ENCODE measurements around the gene GPRC5B.

Gene GPRC5B

GRCh38 chr16:19892902-19893301 lies 8.3 kb upstream of the GPRC5B start:
- H3K4me1 ChIP-seq (ENCODE audit: control insufficient read depth in 1 of 2, insufficient read depth in 2 of 2, low read length in 2 of 2), result no peaks in the 10 kb centered on the region
- H3K9me3 ChIP-seq (ENCODE audit: control insufficient read depth in 1 of 2, low read length in 2 of 2), result no peaks in the 10 kb centered on the region
- H3K36me3 ChIP-seq (ENCODE audit: control insufficient read depth in 1 of 2, insufficient read depth in 2 of 2, low read length in 2 of 2), result no peaks in the 10 kb centered on the region
- H3K27me3 ChIP-seq (ENCODE audit: low read depth, low read length), result no peaks in the 10 kb centered on the region
- H3K27ac ChIP-seq (ENCODE audit: low read length), result no peak overlapping the region
- no peak overlapping the region for H3K4me3 ChIP-seq (ENCODE audit: low read depth in 1 of 2, low read length in 2 of 2)

GRCh38 chr16:19890901-19891300 lies 6.3 kb upstream of the GPRC5B start:
- no peak overlapping the region for H3K27ac ChIP-seq (ENCODE audit: low read length)
- peaks cover 0 to 4% of the 10 kb centered on the region in 2 donors for H3K4me1 ChIP-seq (ENCODE audit: control insufficient read depth in 1 of 2, insufficient read depth in 2 of 2, low read length in 2 of 2)
- no peaks in the 10 kb centered on the region for H3K36me3 ChIP-seq (ENCODE audit: control insufficient read depth in 1 of 2, insufficient read depth in 2 of 2, low read length in 2 of 2)
- H3K4me3 ChIP-seq (ENCODE audit: low read depth in 1 of 2, low read length in 2 of 2), result no peak overlapping the region
- no peaks in the 10 kb centered on the region for H3K27me3 ChIP-seq (ENCODE audit: low read depth, low read length)
- H3K9me3 ChIP-seq (ENCODE audit: control insufficient read depth in 1 of 2, low read length in 2 of 2), result no peaks in the 10 kb centered on the region

- Histone ChIP-seq H3K4me3 (ENCODE audit: low read depth in 1 of 2, low read length in 2 of 2) (no peak overlapping the region), H3K27me3 (ENCODE audit: low read depth, low read length) (no peaks in the 10 kb centered on the region), H3K36me3 (ENCODE audit: control insufficient read depth in 1 of 2, insufficient read depth in 2 of 2, low read length in 2 of 2) (no peaks in the 10 kb centered on the region), H3K27ac (ENCODE audit: low read length) (no peak overlapping the region), H3K4me1 (ENCODE audit: control insufficient read depth in 1 of 2, insufficient read depth in 2 of 2, low read length in 2 of 2) (peaks cover 0 to 13% of the 10 kb centered on the region in 2 donors), H3K9me3 (ENCODE audit: control insufficient read depth in 1 of 2, low read length in 2 of 2) (no peaks in the 10 kb centered on the region)
These were observed 4.2 kb upstream of the GPRC5B start for GRCh38 chr16:19888834-19889233.

GRCh38 chr16:19886073-19886941 lies 1.7 kb upstream of the GPRC5B start:
- no peaks in the 10 kb centered on the region for H3K36me3 ChIP-seq (ENCODE audit: control insufficient read depth in 1 of 2, insufficient read depth in 2 of 2, low read length in 2 of 2)
- peaks cover 0 to 24% of the 10 kb centered on the region in 2 donors for H3K4me1 ChIP-seq (ENCODE audit: control insufficient read depth in 1 of 2, insufficient read depth in 2 of 2, low read length in 2 of 2)
- H3K27me3 ChIP-seq (ENCODE audit: low read depth, low read length), result no peaks in the 10 kb centered on the region
- H3K4me3 ChIP-seq (ENCODE audit: low read depth in 1 of 2, low read length in 2 of 2), result peak overlapping the region; percentile 19 to 75
- no peak overlapping the region for H3K27ac ChIP-seq (ENCODE audit: low read length)
- H3K9me3 ChIP-seq (ENCODE audit: control insufficient read depth in 1 of 2, low read length in 2 of 2), result no peaks in the 10 kb centered on the region

GRCh38 chr16:19885451-19886072 lies 914 bp upstream of the GPRC5B start:
- Histone ChIP-seq H3K36me3 (ENCODE audit: control insufficient read depth in 1 of 2, insufficient read depth in 2 of 2, low read length in 2 of 2) (no peaks in the 10 kb centered on the region), H3K27me3 (ENCODE audit: low read depth, low read length) (no peaks in the 10 kb centered on the region), H3K9me3 (ENCODE audit: control insufficient read depth in 1 of 2, low read length in 2 of 2) (no peaks in the 10 kb centered on the region), H3K4me1 (ENCODE audit: control insufficient read depth in 1 of 2, insufficient read depth in 2 of 2, low read length in 2 of 2) (peaks cover 0 to 24% of the 10 kb centered on the region in 2 donors), H3K27ac (ENCODE audit: low read length) (no peak overlapping the region), H3K4me3 (ENCODE audit: low read depth in 1 of 2, low read length in 2 of 2) (peak overlapping the region; percentile 71 to 75)

- Histone ChIP-seq H3K36me3 (ENCODE audit: control insufficient read depth in 1 of 2, insufficient read depth in 2 of 2, low read length in 2 of 2) (no peaks in the 10 kb centered on the region), H3K4me3 (ENCODE audit: low read depth in 1 of 2, low read length in 2 of 2) (peak overlapping the region; percentile 48 to 75), H3K4me1 (ENCODE audit: control insufficient read depth in 1 of 2, insufficient read depth in 2 of 2, low read length in 2 of 2) (peaks cover 0 to 24% of the 10 kb centered on the region in 2 donors), H3K27ac (ENCODE audit: low read length) (no peak overlapping the region), H3K9me3 (ENCODE audit: control insufficient read depth in 1 of 2, low read length in 2 of 2) (no peaks in the 10 kb centered on the region), H3K27me3 (ENCODE audit: low read depth, low read length) (no peaks in the 10 kb centered on the region)
These were observed 622 bp downstream of the GPRC5B start for GRCh38 chr16:19883966-19884485.

- Histone ChIP-seq H3K4me1 (ENCODE audit: control insufficient read depth in 1 of 2, insufficient read depth in 2 of 2, low read length in 2 of 2) (peaks cover 0 to 24% of the 10 kb centered on the region in 2 donors), H3K27ac (ENCODE audit: low read length) (no peak overlapping the region), H3K27me3 (ENCODE audit: low read depth, low read length) (no peaks in the 10 kb centered on the region), H3K4me3 (ENCODE audit: low read depth in 1 of 2, low read length in 2 of 2) (peak overlapping the region; percentile 43 to 75), H3K9me3 (ENCODE audit: control insufficient read depth in 1 of 2, low read length in 2 of 2) (no peaks in the 10 kb centered on the region), H3K36me3 (ENCODE audit: control insufficient read depth in 1 of 2, insufficient read depth in 2 of 2, low read length in 2 of 2) (no peaks in the 10 kb centered on the region)
These were observed 1.2 kb downstream of the GPRC5B start for GRCh38 chr16:19883296-19883965.

- peak overlapping the region; percentile 43 to 75 for H3K4me3 ChIP-seq (ENCODE audit: low read depth in 1 of 2, low read length in 2 of 2)
- peaks cover 0 to 24% of the 10 kb centered on the region in 2 donors for H3K4me1 ChIP-seq (ENCODE audit: control insufficient read depth in 1 of 2, insufficient read depth in 2 of 2, low read length in 2 of 2)
- no peaks in the 10 kb centered on the region for H3K27me3 ChIP-seq (ENCODE audit: low read depth, low read length)
- H3K9me3 ChIP-seq (ENCODE audit: control insufficient read depth in 1 of 2, low read length in 2 of 2), result no peaks in the 10 kb centered on the region
- no peak overlapping the region for H3K27ac ChIP-seq (ENCODE audit: low read length)
- H3K36me3 ChIP-seq (ENCODE audit: control insufficient read depth in 1 of 2, insufficient read depth in 2 of 2, low read length in 2 of 2), result no peaks in the 10 kb centered on the region
These were observed 2.0 kb downstream of the GPRC5B start for GRCh38 chr16:19882646-19883045.

- Histone ChIP-seq H3K9me3 (ENCODE audit: control insufficient read depth in 1 of 2, low read length in 2 of 2) (no peaks in the 10 kb centered on the region), H3K36me3 (ENCODE audit: control insufficient read depth in 1 of 2, insufficient read depth in 2 of 2, low read length in 2 of 2) (no peaks in the 10 kb centered on the region), H3K4me1 (ENCODE audit: control insufficient read depth in 1 of 2, insufficient read depth in 2 of 2, low read length in 2 of 2) (peaks cover 0 to 24% of the 10 kb centered on the region in 2 donors), H3K27me3 (ENCODE audit: low read depth, low read length) (no peaks in the 10 kb centered on the region), H3K27ac (ENCODE audit: low read length) (no peak overlapping the region), H3K4me3 (ENCODE audit: low read depth in 1 of 2, low read length in 2 of 2) (peak overlapping the region; percentile 43 to 75)
These were observed 2.5 kb downstream of the GPRC5B start for GRCh38 chr16:19882186-19882585.

GRCh38 chr16:19881783-19882182 lies 2.9 kb downstream of the GPRC5B start:
- Histone ChIP-seq H3K36me3 (ENCODE audit: control insufficient read depth in 1 of 2, insufficient read depth in 2 of 2, low read length in 2 of 2) (no peaks in the 10 kb centered on the region), H3K27me3 (ENCODE audit: low read depth, low read length) (no peaks in the 10 kb centered on the region), H3K9me3 (ENCODE audit: control insufficient read depth in 1 of 2, low read length in 2 of 2) (no peaks in the 10 kb centered on the region), H3K27ac (ENCODE audit: low read length) (no peak overlapping the region), H3K4me1 (ENCODE audit: control insufficient read depth in 1 of 2, insufficient read depth in 2 of 2, low read length in 2 of 2) (peaks cover 0 to 24% of the 10 kb centered on the region in 2 donors), H3K4me3 (ENCODE audit: low read depth in 1 of 2, low read length in 2 of 2) (no peak overlapping the region)

GRCh38 chr16:19881028-19881427 lies 3.6 kb downstream of the GPRC5B start:
- H3K36me3 ChIP-seq (ENCODE audit: control insufficient read depth in 1 of 2, insufficient read depth in 2 of 2, low read length in 2 of 2), result no peaks in the 10 kb centered on the region
- H3K27me3 ChIP-seq (ENCODE audit: low read depth, low read length), result no peaks in the 10 kb centered on the region
- peaks cover 0 to 22% of the 10 kb centered on the region in 2 donors for H3K4me1 ChIP-seq (ENCODE audit: control insufficient read depth in 1 of 2, insufficient read depth in 2 of 2, low read length in 2 of 2)
- no peak overlapping the region for H3K4me3 ChIP-seq (ENCODE audit: low read depth in 1 of 2, low read length in 2 of 2)
- H3K27ac ChIP-seq (ENCODE audit: low read length), result no peak overlapping the region
- H3K9me3 ChIP-seq (ENCODE audit: control insufficient read depth in 1 of 2, low read length in 2 of 2), result no peaks in the 10 kb centered on the region
